ENCODE data around the gene FOXD1.

FOXD1 gene

DNA sequence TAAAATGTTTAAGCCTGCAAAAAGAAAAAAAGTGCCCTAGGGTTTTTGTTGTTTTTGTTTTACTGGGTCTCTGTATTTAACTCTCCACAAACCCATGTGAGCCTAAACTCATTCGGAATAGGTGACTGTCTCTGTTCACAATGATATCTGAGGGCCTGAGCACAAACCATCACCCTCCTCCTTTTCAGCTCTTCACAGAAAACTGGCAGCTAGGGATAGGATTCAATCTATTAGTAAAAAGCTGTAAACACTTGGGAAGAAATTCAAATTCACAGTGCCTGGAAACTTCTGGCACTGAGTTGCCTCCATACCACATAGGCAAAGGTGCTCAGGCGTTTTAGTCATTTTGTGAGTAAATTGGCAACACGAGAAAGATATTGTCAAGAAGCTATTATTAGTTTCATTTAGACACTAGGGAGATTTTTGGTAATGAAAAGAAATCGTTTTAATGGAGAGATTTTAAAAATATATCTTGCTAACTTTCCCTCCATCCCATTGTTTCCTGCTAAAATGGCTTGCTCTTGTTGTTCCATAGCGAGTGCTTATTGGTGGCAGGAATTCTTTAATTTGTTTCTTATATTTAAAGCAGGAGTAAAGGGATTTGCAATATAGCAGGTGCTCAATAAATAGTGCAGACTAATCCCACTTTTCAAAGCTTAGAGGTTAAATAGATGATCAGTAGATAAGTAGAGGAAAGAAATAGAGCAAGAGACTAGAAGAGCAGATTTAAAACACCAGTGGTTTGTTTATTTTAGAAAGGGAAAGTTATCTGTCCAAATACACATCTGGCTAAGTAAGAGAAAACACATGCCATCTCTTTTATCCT, 9.7 kb downstream of the FOXD1 start:
- FAIRE-seq, result peak; percentile 86

DNA sequence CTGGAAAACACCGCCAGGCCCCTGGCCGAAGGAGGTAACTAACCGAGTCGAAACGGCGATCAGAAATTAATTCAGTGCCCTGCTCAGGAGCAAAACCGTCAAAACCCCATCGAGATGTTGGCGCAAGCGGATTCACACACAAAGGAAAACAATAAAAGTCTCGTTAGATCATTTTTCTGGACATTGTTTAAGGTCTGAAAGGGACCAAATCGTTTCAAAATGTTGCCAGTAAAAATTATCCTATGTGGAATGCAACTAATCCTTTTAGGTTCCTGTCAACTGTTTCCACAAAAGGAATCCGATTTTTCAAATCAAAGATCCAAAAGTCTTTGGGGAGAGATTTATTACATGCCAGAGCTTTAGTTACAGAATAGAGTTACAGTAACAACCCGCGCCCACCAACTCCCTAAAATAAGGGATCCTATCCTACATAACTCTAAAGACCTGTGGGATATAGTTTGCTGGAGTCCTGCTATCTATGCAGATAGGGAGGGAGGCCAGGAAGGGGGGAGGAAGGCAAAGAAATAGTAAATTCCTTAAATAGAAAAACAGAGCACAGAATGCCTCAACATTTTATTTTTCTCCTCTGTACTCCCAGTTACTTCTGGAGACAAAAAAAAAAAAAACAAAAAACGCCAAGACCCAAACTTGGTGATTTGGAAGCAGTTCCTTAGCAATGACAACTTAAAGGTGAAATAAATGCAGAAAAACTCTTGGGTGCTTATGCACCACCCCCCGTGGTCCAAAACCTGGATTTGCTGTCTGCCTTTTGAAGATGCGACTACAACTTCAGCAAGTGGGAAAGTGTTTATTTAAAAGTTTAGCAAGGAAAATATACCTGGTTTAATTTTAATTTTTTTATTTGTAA, 10.6 kb downstream of the FOXD1 start:
- FAIRE-seq, result no peak

DNA sequence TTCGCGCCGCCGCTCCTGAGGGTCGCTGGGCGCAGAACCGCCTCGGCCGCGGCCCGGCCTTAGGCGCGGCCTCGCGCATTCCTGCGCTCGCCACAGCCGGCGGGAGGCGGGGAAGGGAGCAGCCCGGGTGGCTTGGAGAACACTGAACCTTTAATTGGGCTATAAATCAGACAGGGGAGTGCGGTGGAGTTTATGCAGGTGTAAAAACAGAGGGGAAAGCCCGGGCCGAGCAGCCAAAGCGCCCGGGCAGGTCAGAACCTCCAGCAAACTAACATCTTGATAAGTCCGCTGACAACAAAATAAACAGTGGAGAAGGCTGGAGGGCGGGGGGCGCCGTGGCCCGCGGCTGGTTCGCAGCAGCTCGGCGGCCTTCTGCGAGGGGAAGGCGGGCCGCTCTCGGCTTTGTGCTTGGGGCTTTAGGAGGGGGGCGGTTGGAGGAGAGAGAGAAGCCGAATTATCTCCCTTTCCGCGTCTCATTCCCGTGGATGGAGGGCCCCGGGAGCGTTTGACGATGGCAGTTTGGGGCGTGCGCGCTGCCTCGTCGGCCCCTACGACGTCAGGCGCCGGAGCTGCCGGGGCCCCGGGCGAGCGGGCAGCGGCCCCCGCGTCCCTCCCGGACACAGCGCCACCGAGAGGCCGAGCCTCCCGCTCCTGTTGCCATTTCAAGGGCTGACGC, 11.3 kb downstream of the FOXD1 start:
- FAIRE-seq, result no peak

DNA sequence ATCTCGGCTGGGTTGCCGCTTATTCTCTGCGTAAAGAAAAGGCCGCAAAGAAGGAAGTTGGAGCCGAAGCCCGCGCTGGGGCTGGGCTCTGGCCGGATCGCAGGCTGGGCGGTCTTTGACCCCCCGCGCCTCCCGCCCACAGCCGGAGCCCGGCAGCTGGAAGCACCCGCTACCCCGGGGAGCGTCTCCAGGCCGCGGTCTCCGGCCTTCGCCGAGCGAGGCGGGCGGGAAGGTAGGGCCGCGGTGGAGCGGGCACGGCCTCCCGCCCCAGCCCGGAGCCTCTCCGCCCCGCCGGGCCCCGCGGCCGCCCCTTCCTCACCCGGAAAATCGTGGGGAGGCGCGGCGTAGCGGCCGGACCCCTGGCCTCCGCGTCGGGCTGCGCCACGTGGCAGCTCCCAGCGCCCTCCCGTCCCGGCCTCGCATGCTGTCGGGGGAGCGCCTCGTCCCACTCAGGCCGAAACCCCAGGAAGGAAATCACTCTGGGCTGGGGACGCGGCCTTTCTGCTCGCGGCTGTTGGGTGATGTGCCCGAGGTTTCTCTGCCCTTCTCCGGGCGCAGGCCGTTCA, 12.0 kb downstream of the FOXD1 start:
- no peak for FAIRE-seq

- no peak for FAIRE-seq
Measured at GRCh38 chr5:73435759-73436534, 12.6 kb downstream of the FOXD1 start.

GRCh38 chr5:73434907-73435306, 13.7 kb downstream of the FOXD1 start:
- FAIRE-seq, result no peak

GRCh38 chr5:73434461-73434860, 14.1 kb downstream of the FOXD1 start:
- FAIRE-seq, result no peak

DNA sequence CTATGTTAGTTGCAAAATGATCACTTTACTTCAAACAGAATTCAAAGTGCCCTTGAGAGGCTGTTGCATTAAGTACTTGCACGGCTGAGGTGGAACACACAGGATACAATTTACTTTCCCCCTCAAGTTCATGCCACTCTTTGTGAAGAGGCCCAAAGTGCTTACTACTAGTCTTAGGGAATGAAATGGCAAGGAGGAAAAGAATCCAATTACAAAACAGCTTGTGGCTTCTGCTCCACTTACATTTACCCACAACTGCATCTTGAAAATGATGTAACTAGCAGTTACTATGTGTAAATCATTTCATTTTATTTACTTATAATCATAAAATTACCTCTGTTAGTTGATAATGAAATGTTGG, 14.6 kb downstream of the FOXD1 start:
- no peak for FAIRE-seq

- FAIRE-seq, result no peak
Measured at GRCh38 chr5:73433272-73433981, 15.2 kb downstream of the FOXD1 start.

GRCh38 chr5:73431204-73431851, 17.2 kb downstream of the FOXD1 start:
- FAIRE-seq, result no peak

DNA sequence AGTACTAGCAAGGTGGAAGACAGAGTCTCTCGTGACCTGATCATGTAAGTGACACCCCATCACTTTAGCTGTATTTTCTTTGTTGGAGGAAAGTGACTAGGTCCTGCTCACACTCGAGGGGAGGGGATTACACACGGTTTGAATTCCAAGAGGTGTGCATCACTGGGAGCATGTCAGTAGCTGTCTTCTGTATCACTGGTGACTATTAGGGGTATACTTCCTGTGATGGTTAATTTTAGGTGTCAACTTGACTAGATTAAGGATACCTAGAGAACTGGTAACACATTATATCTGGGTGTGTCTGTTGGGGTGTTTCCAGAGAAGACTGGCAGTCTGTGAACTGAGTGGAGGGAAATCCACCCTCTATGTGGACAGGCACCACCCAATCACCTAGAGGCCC, 22.5 kb downstream of the FOXD1 start:
- FAIRE-seq, result no peak

DNA sequence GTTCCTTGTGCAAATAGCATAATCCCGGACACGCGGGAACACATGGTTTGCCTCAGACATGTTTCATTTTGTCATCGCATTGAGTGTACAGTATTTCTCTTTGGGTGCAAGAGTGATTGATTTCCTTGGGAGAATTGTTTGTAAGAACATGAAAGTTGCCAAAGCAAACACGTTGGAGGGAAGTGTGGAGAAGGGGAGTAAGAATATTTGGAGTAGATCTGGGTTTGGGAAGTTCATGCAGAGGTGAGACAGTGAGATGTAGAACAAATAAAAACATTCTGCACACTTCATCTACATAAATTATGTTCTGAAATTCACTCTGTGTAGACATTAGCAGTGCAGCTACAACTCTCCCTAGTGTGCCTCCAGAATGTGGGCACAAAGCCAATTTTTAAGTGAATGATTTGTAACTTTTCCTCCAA, 24.0 kb downstream of the FOXD1 start:
- FAIRE-seq, result no peak

- FAIRE-seq, result no peak
Measured at GRCh38 chr5:73422164-73422563, 26.4 kb downstream of the FOXD1 start.

GRCh38 chr5:73420666-73421065, 27.9 kb downstream of the FOXD1 start:
- no peak for FAIRE-seq

DNA sequence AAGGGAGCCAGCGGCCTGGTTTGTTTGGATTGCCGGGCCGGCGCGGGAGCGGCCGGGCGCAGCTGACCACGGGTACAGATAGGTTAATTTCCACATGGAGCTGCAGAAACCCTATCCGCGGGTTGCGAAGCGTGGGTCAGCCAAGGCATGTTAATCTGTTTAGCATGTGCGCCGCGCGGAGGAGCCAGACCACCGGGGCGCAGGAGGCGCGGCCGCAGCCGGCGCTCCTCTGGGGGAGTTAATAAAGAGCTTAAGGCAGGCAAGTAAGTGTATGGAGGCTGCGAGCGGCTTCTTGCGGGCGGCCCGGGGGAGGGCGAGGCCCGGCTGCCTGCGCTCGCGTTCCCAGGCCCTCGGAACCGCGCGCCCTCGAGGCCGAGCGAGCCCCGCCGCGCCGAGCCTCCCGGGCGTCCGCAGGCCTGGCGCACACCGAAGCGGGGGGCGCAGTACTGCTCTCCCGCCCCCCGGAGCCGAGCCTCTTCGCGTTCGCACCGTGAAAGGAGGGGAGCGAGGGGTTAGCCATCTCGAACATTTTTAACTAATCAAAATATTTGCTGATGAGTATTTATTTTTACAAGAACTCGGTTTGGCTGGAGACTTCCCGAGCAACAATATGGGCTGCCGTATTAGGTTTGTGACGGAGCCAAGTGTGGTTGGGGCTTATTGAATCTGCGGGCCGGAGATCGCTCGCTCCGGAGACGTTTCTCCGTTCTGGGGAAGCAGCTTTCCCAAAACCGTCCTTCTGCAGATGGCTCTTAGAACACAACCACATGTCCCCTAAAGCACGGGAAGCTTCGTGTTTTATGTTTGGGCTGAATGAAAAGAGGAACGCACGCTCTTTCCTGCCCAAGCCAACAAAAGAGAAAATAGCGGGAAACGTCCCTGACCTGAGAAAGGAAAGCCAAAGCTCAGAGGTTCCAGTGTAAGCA, 28.8 kb downstream of the FOXD1 start:
- no peak for FAIRE-seq

DNA sequence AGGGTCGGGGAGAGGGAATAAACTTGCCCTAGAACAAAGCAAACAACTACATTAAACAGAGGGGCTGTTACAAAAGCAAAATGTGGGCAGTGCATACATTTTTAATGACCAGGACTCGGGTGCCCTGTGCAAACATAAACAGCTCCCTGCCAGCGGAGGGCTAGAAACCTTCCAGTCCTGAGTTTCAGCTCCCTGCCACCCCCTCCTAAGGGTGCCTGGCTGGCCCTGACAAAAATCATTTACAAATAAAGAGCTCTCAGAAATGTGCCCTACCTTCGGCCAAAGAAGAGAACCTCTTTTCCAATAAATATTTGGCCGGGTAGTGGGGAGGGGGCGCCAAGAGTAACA, 29.5 kb downstream of the FOXD1 start:
- FAIRE-seq, result no peak

DNA sequence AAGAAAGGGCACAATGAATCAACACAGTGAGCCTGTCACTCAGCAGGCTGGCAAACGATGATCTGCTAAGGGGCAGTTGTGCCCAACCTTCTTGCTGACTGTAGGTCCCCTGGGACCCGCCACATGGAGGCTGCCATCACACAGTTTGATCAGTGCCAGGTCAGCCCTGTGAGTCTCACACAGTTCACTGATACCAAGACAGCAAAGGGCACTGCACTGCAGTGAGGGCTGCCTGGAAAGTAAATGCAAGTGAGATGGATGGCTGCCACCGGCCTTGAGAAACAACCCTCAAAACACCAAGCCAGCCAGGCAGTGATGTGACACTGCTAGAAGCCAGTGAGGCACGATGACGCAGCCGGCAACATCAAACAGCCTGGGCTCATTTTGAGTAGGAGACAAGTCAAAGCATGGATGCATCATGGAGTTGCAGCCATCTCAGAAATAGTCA, 30.3 kb downstream of the FOXD1 start:
- no peak for FAIRE-seq

- no peak for FAIRE-seq
Measured at GRCh38 chr5:73417303-73418034, 31.1 kb downstream of the FOXD1 start.

GRCh38 chr5:73415617-73416016, 33.0 kb downstream of the FOXD1 start:
- FAIRE-seq, result no peak
